Testis (tissue), 2 donors: ENCODE results near the gene PPP2R2C.

Source experiments
- POLR2A ChIP-seq: fragments of 450-650 bp; IDR thresholded peaks from one replicate; pipeline ENCODE4 v1.6.1; 2017; ENCODE audit warnings: antibody characterized with exemption, mild to moderate bottlenecking, moderate library complexity
- TF ChIP-seq, protein P1 (sequence below), 3 experiments: fragments of 450-650 bp in 2 of 3; fragments of 200-600 bp in 1 of 3; sonication (generic) in 1 of 3; IDR thresholded peaks; one replicate each; pipeline ENCODE4 v1.5.1; 2016 to 2019; ENCODE audit warnings: antibody characterized with exemption in 3 of 3, mild to moderate bottlenecking in 2 of 3, moderate library complexity in 1 of 3

DNA sequence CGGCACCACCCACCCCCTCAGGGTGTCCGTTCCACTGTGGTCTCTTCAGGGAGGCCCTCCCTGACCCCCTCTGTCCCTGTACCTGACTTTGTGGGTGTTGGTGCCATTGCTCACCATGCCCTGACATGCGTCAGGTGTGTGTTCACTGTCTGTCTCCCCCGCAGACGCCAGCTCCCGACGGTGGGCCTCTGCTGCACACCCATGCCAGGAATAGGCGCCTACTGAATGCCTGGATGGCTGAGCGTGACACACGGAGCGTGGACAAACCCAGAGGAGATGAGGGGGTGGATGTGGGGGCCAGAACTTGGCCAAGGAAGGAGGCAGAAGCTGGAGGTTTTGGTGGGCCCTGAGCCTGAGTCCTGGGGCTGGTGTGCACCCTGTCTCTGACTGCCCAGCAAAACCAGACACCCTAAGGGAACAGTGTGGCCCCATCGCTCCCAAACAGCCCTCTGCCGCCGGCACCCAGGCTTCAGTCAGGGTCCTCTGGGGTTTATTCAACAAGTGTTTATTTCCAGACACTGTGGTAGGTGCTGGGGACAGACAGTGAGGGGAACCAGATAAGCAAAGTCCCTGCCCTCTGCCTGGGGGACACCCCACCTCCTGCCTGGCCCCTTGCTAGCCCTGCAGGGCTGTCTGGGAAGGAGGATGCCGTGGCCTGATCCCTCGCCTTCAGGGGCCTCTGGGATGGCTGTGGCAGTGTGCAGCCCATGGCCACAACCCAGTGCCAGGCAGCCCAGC is 125.9 kb downstream of the PPP2R2C start:
- TF ChIP-seq, protein P1, sequence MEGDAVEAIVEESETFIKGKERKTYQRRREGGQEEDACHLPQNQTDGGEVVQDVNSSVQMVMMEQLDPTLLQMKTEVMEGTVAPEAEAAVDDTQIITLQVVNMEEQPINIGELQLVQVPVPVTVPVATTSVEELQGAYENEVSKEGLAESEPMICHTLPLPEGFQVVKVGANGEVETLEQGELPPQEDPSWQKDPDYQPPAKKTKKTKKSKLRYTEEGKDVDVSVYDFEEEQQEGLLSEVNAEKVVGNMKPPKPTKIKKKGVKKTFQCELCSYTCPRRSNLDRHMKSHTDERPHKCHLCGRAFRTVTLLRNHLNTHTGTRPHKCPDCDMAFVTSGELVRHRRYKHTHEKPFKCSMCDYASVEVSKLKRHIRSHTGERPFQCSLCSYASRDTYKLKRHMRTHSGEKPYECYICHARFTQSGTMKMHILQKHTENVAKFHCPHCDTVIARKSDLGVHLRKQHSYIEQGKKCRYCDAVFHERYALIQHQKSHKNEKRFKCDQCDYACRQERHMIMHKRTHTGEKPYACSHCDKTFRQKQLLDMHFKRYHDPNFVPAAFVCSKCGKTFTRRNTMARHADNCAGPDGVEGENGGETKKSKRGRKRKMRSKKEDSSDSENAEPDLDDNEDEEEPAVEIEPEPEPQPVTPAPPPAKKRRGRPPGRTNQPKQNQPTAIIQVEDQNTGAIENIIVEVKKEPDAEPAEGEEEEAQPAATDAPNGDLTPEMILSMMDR (IDR thresholded peaks at IDR 0.05) = no peak
- no peak for TF ChIP-seq POLR2A
